GM23338 (cell line): Measurements from ENCODE around the gene KRTAP1-4. TPM values are rescaled to one million over a fixed set of nuclear protein-coding genes. Genes with fewer than 3 reads are reported as not detected.

Experiments
- ATAC-seq: fragments of 200-7000 bp; cut with Tn5 transposase; 3 replicates; pipeline ENCODE4 v1.9.1; 2020
- DNase-seq: peaks from one replicate; pipeline ENCODE4 v3.0.0-alpha.2; 2015; ENCODE audit warnings: low spot score
- H2AFZ ChIP-seq: fragments of 200-600 bp; sonication (generic); 2 replicates; pipeline ENCODE4 v1.8.0; 2016; ENCODE audit warnings: antibody characterized with exemption, mild to moderate bottlenecking, moderate library complexity
- H3F3A ChIP-seq: fragments of 200-600 bp; sonication (generic); replicated peaks from 2 replicates; pipeline ENCODE4 v1.8.0; 2017; ENCODE audit warnings: antibody characterized with exemption, mixed run types, low read depth
- H3K27ac ChIP-seq: fragments of 200-600 bp; sonication (generic); 2 replicates; pipeline ENCODE4 v1.6.1; 2016; ENCODE audit warnings: low read depth
- H3K27me3 ChIP-seq: fragments of 200-600 bp; sonication (generic); 2 replicates; pipeline ENCODE4 v1.8.0; 2016; ENCODE audit warnings: mild to moderate bottlenecking, mixed run types, moderate library complexity; ENCODE audit not compliant: insufficient read depth
- H3K36me3 ChIP-seq: fragments of 200-600 bp; sonication (generic); 2 replicates; pipeline ENCODE4 v1.8.0; 2016; ENCODE audit warnings: mild to moderate bottlenecking; ENCODE audit not compliant: insufficient read depth
- H3K4me1 ChIP-seq: fragments of 200-600 bp; sonication (generic); 2 replicates; pipeline ENCODE4 v1.8.0; 2016; ENCODE audit warnings: mild to moderate bottlenecking, moderate library complexity; ENCODE audit not compliant: insufficient read depth
- H3K4me2 ChIP-seq: fragments of 200-600 bp; sonication (generic); 2 replicates; pipeline ENCODE4 v1.7.1; 2017; ENCODE audit warnings: mixed run types
- H3K4me3 ChIP-seq: fragments of 200-600 bp; sonication (generic); 2 replicates; pipeline ENCODE4 v1.6.1; 2016; ENCODE audit warnings: mixed run types
- H3K79me2 ChIP-seq: fragments of 200-600 bp; sonication (generic); replicated peaks from 2 replicates; pipeline ENCODE4 v1.8.0; 2017; ENCODE audit warnings: mild to moderate bottlenecking; ENCODE audit not compliant: insufficient read depth
- H3K9me2 ChIP-seq: fragments of 200-600 bp; sonication (generic); 2 replicates; pipeline ENCODE4 v1.8.0; 2017; ENCODE audit not compliant: insufficient read depth
- H4K20me1 ChIP-seq: fragments of 200-600 bp; sonication (generic); replicated peaks from 2 replicates; pipeline ENCODE4 v1.8.0; 2017; ENCODE audit warnings: mild to moderate bottlenecking; ENCODE audit not compliant: insufficient read depth
- H3K27ac Mint-ChIP-seq: 2 replicates; pipeline ENCODE4 v1.8.0; 2020; ENCODE audit warnings: inconsistent platforms, mild to moderate bottlenecking, moderate library complexity, mixed read lengths
- H3K27me3 Mint-ChIP-seq: 3 replicates; pipeline ENCODE4 v1.8.0; 2022; ENCODE audit warnings: low read depth, mild to moderate bottlenecking, moderate library complexity, mixed read lengths, inconsistent platforms; ENCODE audit not compliant: insufficient read depth, poor library complexity
- H3K36me3 Mint-ChIP-seq: 3 replicates; pipeline ENCODE4 v1.8.0; 2021; ENCODE audit warnings: low read depth, mild to moderate bottlenecking, inconsistent platforms, moderate library complexity, mixed read lengths
- H3K4me1 Mint-ChIP-seq: 3 replicates; pipeline ENCODE4 v1.8.0; 2020; ENCODE audit warnings: mild to moderate bottlenecking, inconsistent platforms, mixed read lengths
- H3K4me3 Mint-ChIP-seq: 3 replicates; pipeline ENCODE4 v1.8.0; 2021; ENCODE audit warnings: moderate library complexity, mild to moderate bottlenecking, inconsistent platforms, mixed read lengths
- H3K9me3 Mint-ChIP-seq: 3 replicates; pipeline ENCODE4 v1.8.0; 2020; ENCODE audit warnings: moderate library complexity, mild to moderate bottlenecking, inconsistent platforms, mixed read lengths
- EZH2 ChIP-seq: fragments of 200-600 bp; sonication (generic); IDR thresholded peaks from one replicate; pipeline ENCODE4 v1.8.0; 2017; ENCODE audit warnings: antibody characterized with exemption, mild to moderate bottlenecking, low read depth; ENCODE audit not compliant: unreplicated experiment
- JUNB ChIP-seq: IDR thresholded peaks from one replicate; pipeline ENCODE4 v1.6.1; 2016; ENCODE audit warnings: antibody characterized with exemption; ENCODE audit not compliant: unreplicated experiment
- NANOG ChIP-seq: IDR thresholded peaks from 2 replicates; pipeline ENCODE4 v1.6.1; 2016; ENCODE audit warnings: antibody characterized with exemption, borderline replicate concordance
- POLR2AphosphoS5 ChIP-seq: IDR thresholded peaks from 2 replicates; pipeline ENCODE4 v1.6.1; 2016; ENCODE audit warnings: antibody characterized with exemption, low read depth
- polyA plus RNA-seq: library from polyadenylated mRNA; unstranded; fragments of >200 nt; fragmentation: Nextera tagmentation; extraction: Ambion mirVana; gene quantifications from 2 replicates; pipeline ENCODE4 v1.2.1, GENCODE V29; 2016
- small RNA-seq: library from RNA; depleted of rRNA; stranded (forward); fragments of <200 nt; gene quantifications from one replicate; pipeline ENCODE3, GENCODE V24; 2014; ENCODE audit warnings: low replicate concordance
- total RNA-seq: library from RNA; depleted of rRNA; stranded (reverse); fragments of >200 nt; shearing (Covaris generic); gene quantifications from 2 replicates; pipeline ENCODE4 v1.2.3, GENCODE V29; 2014; rRNA removed
- TF ChIP-seq, protein P1 (sequence below): IDR thresholded peaks from one replicate; pipeline ENCODE4 v1.6.1; 2018; ENCODE audit warnings: antibody characterized with exemption; ENCODE audit not compliant: unreplicated experiment
- TF ChIP-seq, protein P2 (sequence below): IDR thresholded peaks from 2 replicates; pipeline ENCODE4 v1.6.1; 2016; ENCODE audit warnings: antibody characterized with exemption

Gene KRTAP1-4
- total and polyA plus RNA-seq, 2 experiments from 2014 or later, result not detected

DNA sequence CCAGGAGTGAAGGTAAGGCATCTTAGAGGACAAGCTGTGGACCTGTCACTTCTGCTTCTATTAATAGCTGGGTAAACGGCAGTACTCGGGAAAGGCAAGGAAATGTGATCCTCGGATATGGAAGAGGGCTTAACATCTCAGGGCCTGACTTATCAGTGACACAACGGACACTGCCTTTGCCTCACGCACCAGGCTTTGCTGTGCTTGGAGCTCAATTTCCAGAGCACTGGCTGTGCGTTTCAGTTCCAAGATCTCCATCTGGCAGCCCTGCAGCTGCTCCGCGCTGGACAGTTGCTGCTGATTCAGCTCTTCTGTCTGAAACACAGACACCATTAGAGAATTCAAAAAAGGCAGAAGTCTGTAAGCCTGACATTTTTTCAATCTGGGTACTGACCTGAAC lies 49.4 kb downstream of the KRTAP1-4 start (continued):
- TF ChIP-seq EZH2, result no peak
- TF ChIP-seq, protein P1, sequence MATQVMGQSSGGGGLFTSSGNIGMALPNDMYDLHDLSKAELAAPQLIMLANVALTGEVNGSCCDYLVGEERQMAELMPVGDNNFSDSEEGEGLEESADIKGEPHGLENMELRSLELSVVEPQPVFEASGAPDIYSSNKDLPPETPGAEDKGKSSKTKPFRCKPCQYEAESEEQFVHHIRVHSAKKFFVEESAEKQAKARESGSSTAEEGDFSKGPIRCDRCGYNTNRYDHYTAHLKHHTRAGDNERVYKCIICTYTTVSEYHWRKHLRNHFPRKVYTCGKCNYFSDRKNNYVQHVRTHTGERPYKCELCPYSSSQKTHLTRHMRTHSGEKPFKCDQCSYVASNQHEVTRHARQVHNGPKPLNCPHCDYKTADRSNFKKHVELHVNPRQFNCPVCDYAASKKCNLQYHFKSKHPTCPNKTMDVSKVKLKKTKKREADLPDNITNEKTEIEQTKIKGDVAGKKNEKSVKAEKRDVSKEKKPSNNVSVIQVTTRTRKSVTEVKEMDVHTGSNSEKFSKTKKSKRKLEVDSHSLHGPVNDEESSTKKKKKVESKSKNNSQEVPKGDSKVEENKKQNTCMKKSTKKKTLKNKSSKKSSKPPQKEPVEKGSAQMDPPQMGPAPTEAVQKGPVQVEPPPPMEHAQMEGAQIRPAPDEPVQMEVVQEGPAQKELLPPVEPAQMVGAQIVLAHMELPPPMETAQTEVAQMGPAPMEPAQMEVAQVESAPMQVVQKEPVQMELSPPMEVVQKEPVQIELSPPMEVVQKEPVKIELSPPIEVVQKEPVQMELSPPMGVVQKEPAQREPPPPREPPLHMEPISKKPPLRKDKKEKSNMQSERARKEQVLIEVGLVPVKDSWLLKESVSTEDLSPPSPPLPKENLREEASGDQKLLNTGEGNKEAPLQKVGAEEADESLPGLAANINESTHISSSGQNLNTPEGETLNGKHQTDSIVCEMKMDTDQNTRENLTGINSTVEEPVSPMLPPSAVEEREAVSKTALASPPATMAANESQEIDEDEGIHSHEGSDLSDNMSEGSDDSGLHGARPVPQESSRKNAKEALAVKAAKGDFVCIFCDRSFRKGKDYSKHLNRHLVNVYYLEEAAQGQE, result no peak
- no peak for TF ChIP-seq JUNB
- no peak for TF ChIP-seq NANOG

DNA sequence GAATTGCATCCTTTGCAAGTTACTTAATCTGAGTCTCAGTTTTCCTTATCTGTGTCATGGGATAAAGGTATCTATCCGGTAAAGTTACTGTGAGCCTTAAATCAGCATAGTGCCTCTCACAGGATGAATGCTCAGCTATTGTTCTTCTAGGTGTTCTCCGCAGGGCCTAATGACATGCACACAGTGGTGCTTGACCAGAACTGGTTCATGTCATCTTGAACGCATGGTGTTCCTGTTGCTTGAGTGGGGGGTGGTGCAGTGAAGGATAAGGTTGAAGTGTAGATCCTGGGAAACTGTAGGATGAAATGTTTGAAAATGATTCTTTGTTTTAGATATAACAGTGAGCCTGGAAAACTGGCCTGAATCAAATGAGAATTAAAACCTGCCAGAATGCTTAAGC lies 49.9 kb downstream of the KRTAP1-4 start:
- 0 out of 2 replicates have a peak, but pooled peaks cover 3% of the 10 kb centered on the region for H3K4me1 ChIP-seq
- H3K4me3 Mint-ChIP-seq, result no peak overlapping the region
- no peaks in the 10 kb centered on the region for H3F3A ChIP-seq
- peak; percentile 81 for ATAC-seq
- H3K9me2 ChIP-seq, result 0 out of 2 replicates have a peak, but pooled peaks cover 3% of the 10 kb centered on the region
- H3K27me3 ChIP-seq, result no peaks in the 10 kb centered on the region
- H3K9me3 Mint-ChIP-seq, result no peaks in the 10 kb centered on the region
- TF ChIP-seq EZH2 (no peak), POLR2AphosphoS5 (no peak)
- TF ChIP-seq, protein P2, sequence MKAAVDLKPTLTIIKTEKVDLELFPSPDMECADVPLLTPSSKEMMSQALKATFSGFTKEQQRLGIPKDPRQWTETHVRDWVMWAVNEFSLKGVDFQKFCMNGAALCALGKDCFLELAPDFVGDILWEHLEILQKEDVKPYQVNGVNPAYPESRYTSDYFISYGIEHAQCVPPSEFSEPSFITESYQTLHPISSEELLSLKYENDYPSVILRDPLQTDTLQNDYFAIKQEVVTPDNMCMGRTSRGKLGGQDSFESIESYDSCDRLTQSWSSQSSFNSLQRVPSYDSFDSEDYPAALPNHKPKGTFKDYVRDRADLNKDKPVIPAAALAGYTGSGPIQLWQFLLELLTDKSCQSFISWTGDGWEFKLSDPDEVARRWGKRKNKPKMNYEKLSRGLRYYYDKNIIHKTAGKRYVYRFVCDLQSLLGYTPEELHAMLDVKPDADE, result no peak
- peaks cover 6% of the 10 kb centered on the region for H3K27me3 Mint-ChIP-seq
- no peaks in the 10 kb centered on the region for H3K79me2 ChIP-seq
- DNase-seq, result peak; percentile 12
- H3K36me3 ChIP-seq, result no peaks in the 10 kb centered on the region
- no peak overlapping the region for H3K4me3 ChIP-seq
- no peak overlapping the region for H3K4me2 ChIP-seq
- H3K27ac ChIP-seq, result no peak overlapping the region
- peak overlapping the region; percentile 84 for H2AFZ ChIP-seq
- no peak overlapping the region for H3K27ac Mint-ChIP-seq
- no peaks in the 10 kb centered on the region for H4K20me1 ChIP-seq
- no peaks in the 10 kb centered on the region for H3K36me3 Mint-ChIP-seq
- peaks cover 11% of the 10 kb centered on the region; the same call in 2 of the 3 replicates for H3K4me1 Mint-ChIP-seq

Small RNAs within 50 kb of the gene (small RNA-seq; reads per million reads assigned to genes)
- not detected for gene KRTAP3-4P

Other genes starting within 250 kb of the KRTAP1-4 start
Only the 30 nearest of the 38 such genes appear.
- not detected in 2 replicates for gene KRT12, start 163.0 kb downstream of the KRTAP1-4 start, total RNA-seq
- not detected in 2 replicates for gene KRT12, start 163.0 kb downstream of the KRTAP1-4 start, polyA plus RNA-seq
- gene KRT20, start 145.0 kb downstream of the KRTAP1-4 start, total RNA-seq, result not detected in 2 replicates
- gene KRT20, start 145.0 kb downstream of the KRTAP1-4 start, polyA plus RNA-seq, result not detected in 2 replicates
- gene KRT23, start 92.5 kb downstream of the KRTAP1-4 start, total RNA-seq, result not detected in 2 replicates
- not detected in 2 replicates for gene KRT23, start 92.5 kb downstream of the KRTAP1-4 start, polyA plus RNA-seq
- gene KRT39, start 63.2 kb downstream of the KRTAP1-4 start, total RNA-seq, result not detected in 2 replicates
- not detected in 2 replicates for gene KRT39, start 63.2 kb downstream of the KRTAP1-4 start, polyA plus RNA-seq
- not detected in 2 replicates for gene KRT40, start 45.9 kb downstream of the KRTAP1-4 start, total RNA-seq
- gene KRT40, start 45.9 kb downstream of the KRTAP1-4 start, polyA plus RNA-seq, result not detected in 2 replicates
- gene KRTAP3-3, start 36.0 kb downstream of the KRTAP1-4 start, total RNA-seq, result not detected in 2 replicates
- not detected in 2 replicates for gene KRTAP3-3, start 36.0 kb downstream of the KRTAP1-4 start, polyA plus RNA-seq
- gene KRTAP3-2, start 30.3 kb downstream of the KRTAP1-4 start, total RNA-seq, result not detected in 2 replicates
- gene KRTAP3-2, start 30.3 kb downstream of the KRTAP1-4 start, polyA plus RNA-seq, result not detected in 2 replicates
- gene KRTAP3-1, start 21.1 kb downstream of the KRTAP1-4 start, total RNA-seq, result not detected in 2 replicates
- not detected in 2 replicates for gene KRTAP3-1, start 21.1 kb downstream of the KRTAP1-4 start, polyA plus RNA-seq
- gene KRTAP1-5, start 3.0 kb downstream of the KRTAP1-4 start, total RNA-seq, result not detected in 2 replicates
- not detected in 2 replicates for gene KRTAP1-5, start 3.0 kb downstream of the KRTAP1-4 start, polyA plus RNA-seq
- gene KRTAP1-3, start 4.7 kb upstream of the KRTAP1-4 start, total RNA-seq, result not detected in 2 replicates
- not detected in 2 replicates for gene KRTAP1-3, start 4.7 kb upstream of the KRTAP1-4 start, polyA plus RNA-seq
- not detected in 2 replicates for gene KRTAP1-1, start 11.3 kb upstream of the KRTAP1-4 start, total RNA-seq
- gene KRTAP1-1, start 11.3 kb upstream of the KRTAP1-4 start, polyA plus RNA-seq, result not detected in 2 replicates
- gene KRTAP2-1, start 17.1 kb upstream of the KRTAP1-4 start, total RNA-seq, result not detected in 2 replicates
- gene KRTAP2-1, start 17.1 kb upstream of the KRTAP1-4 start, polyA plus RNA-seq, result not detected in 2 replicates
- not detected in 2 replicates for gene KRTAP2-2, start 25.0 kb upstream of the KRTAP1-4 start, total RNA-seq
- not detected in 2 replicates for gene KRTAP2-2, start 25.0 kb upstream of the KRTAP1-4 start, polyA plus RNA-seq
- gene KRTAP2-3, start 29.9 kb upstream of the KRTAP1-4 start, total RNA-seq, result not detected in 2 replicates
- gene KRTAP2-3, start 29.9 kb upstream of the KRTAP1-4 start, polyA plus RNA-seq, result not detected in 2 replicates
- gene KRTAP2-4, start 35.7 kb upstream of the KRTAP1-4 start, total RNA-seq, result not detected in 2 replicates
- not detected in 2 replicates for gene KRTAP2-4, start 35.7 kb upstream of the KRTAP1-4 start, polyA plus RNA-seq
- gene KRTAP4-7, start 54.0 kb upstream of the KRTAP1-4 start, total RNA-seq, result not detected in 2 replicates
- gene KRTAP4-7, start 54.0 kb upstream of the KRTAP1-4 start, polyA plus RNA-seq, result not detected in 2 replicates
- gene KRTAP4-8, start 67.9 kb upstream of the KRTAP1-4 start, total RNA-seq, result not detected in 2 replicates
- gene KRTAP4-8, start 67.9 kb upstream of the KRTAP1-4 start, polyA plus RNA-seq, result not detected in 2 replicates
- not detected in 2 replicates for gene KRTAP4-16, start 72.0 kb upstream of the KRTAP1-4 start, total RNA-seq
- not detected in 2 replicates for gene KRTAP4-16, start 72.0 kb upstream of the KRTAP1-4 start, polyA plus RNA-seq
- not detected in 2 replicates for gene KRTAP4-9, start 75.2 kb upstream of the KRTAP1-4 start, total RNA-seq
- not detected in 2 replicates for gene KRTAP4-9, start 75.2 kb upstream of the KRTAP1-4 start, polyA plus RNA-seq
- not detected in 2 replicates for gene KRTAP4-11, start 88.2 kb upstream of the KRTAP1-4 start, total RNA-seq
- not detected in 2 replicates for gene KRTAP4-11, start 88.2 kb upstream of the KRTAP1-4 start, polyA plus RNA-seq
- gene KRTAP4-12, start 94.0 kb upstream of the KRTAP1-4 start, total RNA-seq, result not detected in 2 replicates
- not detected in 2 replicates for gene KRTAP4-12, start 94.0 kb upstream of the KRTAP1-4 start, polyA plus RNA-seq
- gene KRTAP4-6, start 110.3 kb upstream of the KRTAP1-4 start, total RNA-seq, result not detected in 2 replicates
- gene KRTAP4-6, start 110.3 kb upstream of the KRTAP1-4 start, polyA plus RNA-seq, result not detected in 2 replicates
- gene KRTAP4-5, start 119.6 kb upstream of the KRTAP1-4 start, total RNA-seq, result not detected in 2 replicates
- not detected in 2 replicates for gene KRTAP4-5, start 119.6 kb upstream of the KRTAP1-4 start, polyA plus RNA-seq
- gene KRTAP4-4, start 130.6 kb upstream of the KRTAP1-4 start, total RNA-seq, result not detected in 2 replicates
- gene KRTAP4-4, start 130.6 kb upstream of the KRTAP1-4 start, polyA plus RNA-seq, result not detected in 2 replicates
- not detected in 2 replicates for gene KRTAP4-3, start 138.0 kb upstream of the KRTAP1-4 start, total RNA-seq
- not detected in 2 replicates for gene KRTAP4-3, start 138.0 kb upstream of the KRTAP1-4 start, polyA plus RNA-seq
- gene KRTAP4-2, start 148.0 kb upstream of the KRTAP1-4 start, total RNA-seq, result not detected in 2 replicates
- gene KRTAP4-2, start 148.0 kb upstream of the KRTAP1-4 start, polyA plus RNA-seq, result not detected in 2 replicates
- gene KRTAP4-1, start 154.7 kb upstream of the KRTAP1-4 start, total RNA-seq, result not detected in 2 replicates
- gene KRTAP4-1, start 154.7 kb upstream of the KRTAP1-4 start, polyA plus RNA-seq, result not detected in 2 replicates
- not detected in 2 replicates for gene KRTAP9-1, start 159.7 kb upstream of the KRTAP1-4 start, total RNA-seq
- gene KRTAP9-1, start 159.7 kb upstream of the KRTAP1-4 start, polyA plus RNA-seq, result not detected in 2 replicates
- gene KRTAP9-2, start 196.5 kb upstream of the KRTAP1-4 start, total RNA-seq, result not detected in 2 replicates
- not detected in 2 replicates for gene KRTAP9-2, start 196.5 kb upstream of the KRTAP1-4 start, polyA plus RNA-seq
- not detected in 2 replicates for gene KRTAP9-3, start 202.3 kb upstream of the KRTAP1-4 start, total RNA-seq
- not detected in 2 replicates for gene KRTAP9-3, start 202.3 kb upstream of the KRTAP1-4 start, polyA plus RNA-seq